LNCaP clone FGC (cell line): Measurements from ENCODE around the gene GBP7.

ENCODE experiments used
- DNase-seq: peaks from one replicate; pipeline ENCODE4 v3.0.0-alpha.2; 2011; ENCODE audit warnings: low read depth
- H3K4me3 ChIP-seq: 2 replicates; pipeline ENCODE4 v1.5.1; 2011; ENCODE audit warnings: mild to moderate bottlenecking, low read depth, low read length, control low read depth
- CTCF ChIP-seq: IDR thresholded peaks from 2 replicates; pipeline ENCODE4 v1.5.1; 2012; ENCODE audit warnings: mild to moderate bottlenecking; ENCODE audit not compliant: control insufficient read depth, insufficient read depth; ENCODE audit errors: extremely low read depth

GBP7 gene

GRCh38 chr1:89170170-89171066 is 5.4 kb downstream of the GBP7 start:
- no peak for DNase-seq
- no peak for TF ChIP-seq CTCF
- H3K4me3 ChIP-seq = no peak overlapping the region

GRCh38 chr1:89169166-89169565 is 6.6 kb downstream of the GBP7 start:
- no peak for TF ChIP-seq CTCF
- no peak overlapping the region for H3K4me3 ChIP-seq
- DNase-seq = peak; percentile 40

DNA sequence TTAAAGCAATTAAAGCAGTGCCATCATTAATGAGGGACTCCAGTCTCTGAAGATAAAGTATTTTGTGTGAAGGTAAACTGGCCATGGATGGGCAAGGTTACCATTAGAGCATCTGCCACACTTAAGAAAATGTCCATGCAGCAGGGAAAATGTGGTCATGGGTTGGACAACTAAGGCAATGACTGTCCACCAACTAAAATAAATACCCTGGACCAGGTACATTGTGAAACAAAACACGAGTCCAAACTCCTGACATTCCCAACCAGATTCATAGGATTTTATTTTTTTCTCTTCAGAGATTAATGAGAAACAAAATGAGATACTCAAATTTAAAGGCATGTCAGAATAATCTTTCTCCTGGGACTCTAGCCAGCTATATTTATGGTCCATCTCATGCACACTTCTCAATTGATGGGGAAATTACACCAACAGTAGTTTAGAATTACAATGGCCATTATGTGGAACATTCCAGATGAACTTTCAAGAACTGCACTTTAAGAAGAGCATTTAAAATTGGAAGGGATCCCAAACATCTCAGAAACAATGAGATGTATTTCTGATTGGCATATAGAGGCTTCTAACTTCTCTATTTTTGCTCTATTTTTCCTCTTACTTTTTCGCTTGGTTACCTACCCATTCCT is 8.1 kb downstream of the GBP7 start:
- no peak overlapping the region for H3K4me3 ChIP-seq
- no peak for TF ChIP-seq CTCF
- no peak for DNase-seq

DNA sequence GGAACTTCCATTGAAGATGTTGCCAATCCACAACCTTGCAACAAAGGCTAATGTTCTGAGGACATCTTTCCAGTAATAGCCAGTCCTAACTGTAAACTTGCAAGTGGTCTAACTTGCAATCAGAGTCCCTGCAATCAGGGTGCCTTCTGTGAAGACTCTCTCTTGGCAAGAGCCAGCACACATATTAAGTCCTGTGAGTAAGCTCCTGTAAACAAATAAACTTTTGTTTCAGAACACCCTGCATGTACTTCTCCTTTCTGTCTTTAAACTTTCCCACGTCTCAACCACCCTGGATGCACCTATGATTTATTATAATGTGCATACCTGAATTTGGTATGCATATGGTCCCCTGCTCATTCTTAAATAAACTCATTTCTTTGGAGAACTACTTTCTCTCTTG is 9.1 kb downstream of the GBP7 start:
- DNase-seq = peak; percentile 37
- H3K4me3 ChIP-seq = no peak overlapping the region
- TF ChIP-seq CTCF = no peak

DNA sequence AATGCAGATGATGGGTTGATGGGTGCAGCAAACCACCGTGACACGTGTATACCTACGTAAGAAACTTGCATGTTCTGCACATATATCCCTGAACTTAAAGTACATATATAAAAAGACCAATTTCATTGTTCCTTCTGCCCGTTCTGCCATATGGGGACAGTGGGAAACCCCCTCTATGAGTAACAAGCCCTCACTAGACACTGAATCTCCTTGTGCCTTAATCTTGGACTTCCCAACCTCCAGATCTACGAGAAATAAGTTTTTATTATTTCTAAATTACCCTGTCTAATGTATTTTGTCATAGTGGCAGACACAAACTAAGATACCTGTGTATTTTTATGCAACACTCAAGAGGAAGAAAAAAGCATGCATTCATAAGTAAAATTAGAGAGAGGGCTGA is 10.0 kb downstream of the GBP7 start:
- no peak overlapping the region for H3K4me3 ChIP-seq
- no peak for TF ChIP-seq CTCF
- DNase-seq = no peak

DNA sequence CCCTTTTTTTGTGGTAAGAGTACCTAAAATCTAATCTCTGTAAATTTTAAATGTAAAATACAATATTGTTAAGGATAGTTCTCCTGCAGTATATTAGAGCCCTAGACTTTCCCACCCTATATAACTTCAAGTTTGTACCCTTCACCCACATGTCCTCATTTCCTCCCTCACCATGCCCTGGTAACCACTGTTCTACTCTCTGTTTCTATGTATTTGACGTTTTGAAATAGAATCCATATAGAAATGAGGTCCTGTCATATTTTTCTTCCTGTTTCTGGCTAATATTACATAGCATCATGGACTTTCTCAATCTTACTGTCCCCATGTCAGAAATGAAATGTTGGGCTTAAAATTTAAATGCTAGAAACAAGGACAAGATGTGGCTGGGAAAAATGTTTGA is 24.8 kb downstream of the GBP7 start:
- TF ChIP-seq CTCF = no peak
- H3K4me3 ChIP-seq = no peak overlapping the region
- no peak for DNase-seq

DNA sequence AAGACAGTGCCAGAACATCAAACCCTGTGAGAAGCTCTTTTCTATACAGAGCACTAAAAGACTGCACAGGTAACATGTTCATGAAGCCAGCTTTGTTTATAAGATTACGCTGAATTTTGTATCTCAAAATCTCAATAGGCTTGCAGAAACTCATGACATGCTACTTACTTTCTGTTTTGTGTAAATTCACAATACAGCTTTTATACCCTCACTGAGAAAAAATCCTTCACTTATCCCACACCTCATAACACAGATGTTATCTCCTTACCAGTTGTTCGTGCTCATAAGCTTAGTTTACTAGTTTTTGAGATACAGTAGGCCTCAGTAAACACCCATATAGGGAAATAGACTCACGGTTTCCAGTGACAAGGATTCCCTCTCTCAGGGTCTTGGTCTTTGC is 25.8 kb downstream of the GBP7 start:
- DNase-seq = no peak
- no peak overlapping the region for H3K4me3 ChIP-seq
- TF ChIP-seq CTCF = no peak
